ENCODE measurements around the gene VAV2.

VAV2 gene

GRCh38 chr9:133728856-133729616 is 263.1 kb downstream of the VAV2 start:
- no peak for DNase-seq (ENCODE audit: low read depth in 3 of 3)

- DNase-seq (ENCODE audit: low read depth in 3 of 3), result no peak
Observed at GRCh38 chr9:133727876-133728441, 264.2 kb downstream of the VAV2 start.

GRCh38 chr9:133727277-133727875 is 264.7 kb downstream of the VAV2 start:
- DNase-seq (ENCODE audit: low read depth in 3 of 3), result no peak

GRCh38 chr9:133726401-133727276 is 265.5 kb downstream of the VAV2 start:
- DNase-seq (ENCODE audit: low read depth in 3 of 3), result peak in 2 of 3 experiments; percentile 33 to 52

GRCh38 chr9:133725886-133726285 is 266.2 kb downstream of the VAV2 start:
- DNase-seq (ENCODE audit: low read depth in 3 of 3), result no peak

- no peak for DNase-seq (ENCODE audit: low read depth in 3 of 3)
Observed at GRCh38 chr9:133718563-133719315, 273.4 kb downstream of the VAV2 start.

- no peak for DNase-seq (ENCODE audit: low read depth in 3 of 3)
Observed at GRCh38 chr9:133717113-133718031, 274.8 kb downstream of the VAV2 start.

GRCh38 chr9:133716564-133717112 is 275.5 kb downstream of the VAV2 start:
- DNase-seq (ENCODE audit: low read depth in 3 of 3), result no peak

- DNase-seq (ENCODE audit: low read depth in 3 of 3), result peak in 1 of 3 experiments; percentile 15
Observed at GRCh38 chr9:133715866-133716563, 276.1 kb downstream of the VAV2 start.

- no peak for DNase-seq (ENCODE audit: low read depth in 3 of 3)
Observed at GRCh38 chr9:133715295-133715865, 276.7 kb downstream of the VAV2 start.

GRCh38 chr9:133714606-133715294 is 277.4 kb downstream of the VAV2 start:
- DNase-seq (ENCODE audit: low read depth in 3 of 3), result no peak

- DNase-seq (ENCODE audit: low read depth in 3 of 3), result no peak
Observed at GRCh38 chr9:133713960-133714495, 278.1 kb downstream of the VAV2 start.

- DNase-seq (ENCODE audit: low read depth in 3 of 3), result no peak
Observed at GRCh38 chr9:133713150-133713959, 278.8 kb downstream of the VAV2 start.

- DNase-seq (ENCODE audit: low read depth in 3 of 3), result no peak
Observed at GRCh38 chr9:133712221-133713100, 279.7 kb downstream of the VAV2 start.
